Keratinocyte (primary cell): ENCODE data around the gene CNNM2. TPM values are rescaled to one million over a fixed set of nuclear protein-coding genes. Genes with fewer than 3 reads are reported as not detected.

Experiments
- DNase-seq: peaks from one replicate; pipeline ENCODE4 v3.0.0-alpha.2; 2011; ENCODE audit warnings: low read depth, missing footprints, low spot score
- FAIRE-seq: peaks from 2 replicates; lab custom pipeline; 2011; peaks lifted over from hg19 to GRCh38; lab: Jason Lieb, UNC
- H2AFZ ChIP-seq: 2 replicates; pipeline ENCODE4 v1.6.0; 2012; ENCODE audit warnings: low read length, control low read depth, inconsistent platforms; ENCODE audit not compliant: control insufficient read depth
- H3K27ac ChIP-seq: 2 replicates; pipeline ENCODE4 v1.5.1; 2011; ENCODE audit warnings: low read length; ENCODE audit not compliant: control insufficient read depth, insufficient read depth
- H3K27me3 ChIP-seq: 3 replicates; pipeline ENCODE4 v1.6.0; 2011; ENCODE audit warnings: low read length; ENCODE audit not compliant: control insufficient read depth, insufficient read depth; ENCODE audit errors: extremely low read depth
- H3K36me3 ChIP-seq, 2 experiments: 2 replicates in 1 of 2; 3 replicates in 1 of 2; pipeline ENCODE4 v1.5.1; 2011; ENCODE audit warnings: low read length in 2 of 2, mild to moderate bottlenecking in 1 of 2; ENCODE audit not compliant: control insufficient read depth in 2 of 2, insufficient read depth in 2 of 2; ENCODE audit errors: extremely low read depth in 1 of 2
- H3K4me1 ChIP-seq: 3 replicates; pipeline ENCODE4 v1.5.1; 2011; ENCODE audit warnings: low read length; ENCODE audit not compliant: control insufficient read depth, insufficient read depth; ENCODE audit errors: extremely low read depth
- H3K4me2 ChIP-seq: 3 replicates; pipeline ENCODE4 v1.6.0; 2011; ENCODE audit warnings: low read depth, low read length; ENCODE audit not compliant: control insufficient read depth, insufficient read depth; ENCODE audit errors: extremely low read depth
- H3K4me3 ChIP-seq, 3 experiments: fragments of 200-600 bp in 1 of 3; sonication (generic) in 1 of 3; 2 replicates in 2 of 3; 3 replicates in 1 of 3; pipeline ENCODE4 v1.5.1; 2011 to 2016; ENCODE audit warnings: low read length in 3 of 3, mild to moderate bottlenecking in 3 of 3, control low read depth in 2 of 3, inconsistent platforms in 1 of 3, low read depth in 1 of 3, mixed read lengths in 1 of 3, mixed run types in 1 of 3, moderate library complexity in 1 of 3; ENCODE audit not compliant: control insufficient read depth in 2 of 3, insufficient read depth in 2 of 3; ENCODE audit errors: extremely low read depth in 1 of 3
- H3K79me2 ChIP-seq: 2 replicates; pipeline ENCODE4 v1.6.0; 2012; ENCODE audit warnings: low read length; ENCODE audit not compliant: control insufficient read depth, insufficient read depth
- H3K9ac ChIP-seq: 3 replicates; pipeline ENCODE4 v1.6.0; 2011; ENCODE audit warnings: low read length; ENCODE audit not compliant: control insufficient read depth, insufficient read depth; ENCODE audit errors: extremely low read depth
- H3K9me1 ChIP-seq: 3 replicates; pipeline ENCODE4 v1.6.0; 2011; ENCODE audit warnings: low read length; ENCODE audit not compliant: control insufficient read depth, insufficient read depth; ENCODE audit errors: extremely low read depth
- H3K9me3 ChIP-seq: 2 replicates; pipeline ENCODE4 v1.5.1; 2012; ENCODE audit warnings: low read depth, low read length; ENCODE audit not compliant: control insufficient read depth
- H4K20me1 ChIP-seq: 3 replicates; pipeline ENCODE4 v1.6.0; 2011; ENCODE audit warnings: low read length; ENCODE audit not compliant: control insufficient read depth, insufficient read depth; ENCODE audit errors: extremely low read depth
- CTCF ChIP-seq, 3 experiments: IDR thresholded peaks in 1 of 3; conservative IDR thresholded peaks in 1 of 3; optimal IDR thresholded peaks in 1 of 3; 2 replicates in 2 of 3; 3 replicates in 1 of 3; pipeline versions ENCODE3 to v1.5.1; 2011; ENCODE audit warnings: low read length in 3 of 3, mild to moderate bottlenecking in 3 of 3, moderate library complexity in 2 of 3, control low read depth in 1 of 3, inconsistent platforms in 1 of 3; ENCODE audit not compliant: insufficient read depth in 2 of 3; ENCODE audit errors: extremely low read depth in 1 of 3
- EZH2 ChIP-seq: IDR thresholded peaks from one replicate; pipeline ENCODE4 v1.6.1; 2012; ENCODE audit warnings: inconsistent platforms, mild to moderate bottlenecking, low read length, moderate library complexity
- dilution Hi-C: fragments of 300-500 bp; cut with MboI; formaldehyde crosslinking; loops from one replicate; pipeline ENCODE4 v1.7.0; 2020; ENCODE audit warnings: low sequenced_read_pairs; ENCODE audit not compliant: extremely low pct_ligation_motif_present
- polyA plus RNA-seq, 5 experiments: library from polyadenylated mRNA; depleted of rRNA in 3 of 5; stranded (reverse) in 3 of 5; stranded (forward) in 1 of 5; unstranded in 1 of 5; fragments of >200 nt; gene quantifications; 1 replicate in 1 of 5; 2 replicates in 3 of 5; 3 replicates in 1 of 5; pipeline versions ENCODE4 v1.2.1 to v1.2.3, GENCODE V29; 2011 to 2012; ENCODE audit warnings: missing spikeins in 2 of 5, low read depth in 1 of 5, low replicate concordance in 1 of 5

CNNM2 gene
- polyA plus RNA-seq, 1 donor (not counting 4 experiments of a cell fraction or from before 2014, with no cell fraction given): 1.5 TPM

GRCh38 chr10:103041391-103041790 is 123.3 kb downstream of the CNNM2 start:
- FAIRE-seq (no peak), DNase-seq (no peak)
- Histone ChIP-seq H3K27ac (no peak overlapping the region), H3K27me3 (no peaks in the 10 kb centered on the region), H3K36me3 (no peaks in the 10 kb centered on the region), H3K9me3 (no peaks in the 10 kb centered on the region), H3K4me2 (no peak overlapping the region), H3K4me3 (no peak overlapping the region), H3K9me1 (no peaks in the 10 kb centered on the region), H3K79me2 (no peaks in the 10 kb centered on the region), H4K20me1 (no peaks in the 10 kb centered on the region), H3K9ac (no peak overlapping the region), H2AFZ (no peak overlapping the region), H3K4me1 (peaks cover 15% of the 10 kb centered on the region)
- dilution Hi-C loops: no loop called here
- TF ChIP-seq CTCF (optimal IDR thresholded peaks at IDR 0.05 in 1 of 3, IDR thresholded peaks at IDR 0.05 in 1 of 3, conservative IDR thresholded peaks at IDR 0.05 in 1 of 3; ENCODE audit: extremely low read depth in 1 of 3, insufficient read depth in 2 of 3, low read length in 3 of 3): no peak

- H3K27me3 ChIP-seq: no peaks in the 10 kb centered on the region
- H3K9ac ChIP-seq: no peak overlapping the region
- H3K4me1 ChIP-seq: peaks cover 15% of the 10 kb centered on the region
- no peaks in the 10 kb centered on the region for H4K20me1 ChIP-seq
- no peak overlapping the region for H3K4me3 ChIP-seq
- no peaks in the 10 kb centered on the region for H3K9me3 ChIP-seq
- no peaks in the 10 kb centered on the region for H3K79me2 ChIP-seq
- FAIRE-seq: peak; percentile 48
- no peak for DNase-seq
- no peaks in the 10 kb centered on the region for H3K36me3 ChIP-seq
- TF ChIP-seq CTCF (optimal IDR thresholded peaks at IDR 0.05 in 1 of 3, IDR thresholded peaks at IDR 0.05 in 1 of 3, conservative IDR thresholded peaks at IDR 0.05 in 1 of 3; ENCODE audit: extremely low read depth in 1 of 3, insufficient read depth in 2 of 3, low read length in 3 of 3): no peak
- TF ChIP-seq EZH2: no peak
- H3K27ac ChIP-seq: no peak overlapping the region
- H3K9me1 ChIP-seq: no peaks in the 10 kb centered on the region
- H3K4me2 ChIP-seq: peak overlapping the region; percentile 13
- peak overlapping the region; percentile 12 for H2AFZ ChIP-seq
- dilution Hi-C loops: no loop called here
Measured at GRCh38 chr10:103042129-103042528, 124.0 kb downstream of the CNNM2 start.
